Aorta (tissue), 5 donors: ENCODE data around the gene AGBL4. TPM values are rescaled to one million over a fixed set of nuclear protein-coding genes. Genes with fewer than 3 reads are reported as not detected.
"Not testable (repeated sequence)": the region's sequence is repeated elsewhere in the genome, so short reads cannot be mapped to it uniquely, and the experiment has no call there.

ENCODE experiments used
- ATAC-seq: fragments of 200-7000 bp; cut with Tn5 transposase; one replicate; pipeline ENCODE4 v1.9.1; 2022; ENCODE audit warnings: moderate library complexity; ENCODE audit not compliant: low FRiP score
- DNase-seq, 2 donors: peaks; one replicate each; pipeline ENCODE4 v3.0.0-alpha.2; 2020
- H3K27ac ChIP-seq, 2 donors: one replicate each; pipeline ENCODE4 v1.5.1; 2013; ENCODE audit warnings: low read length in 2 of 2, mild to moderate bottlenecking in 2 of 2, moderate library complexity in 2 of 2, control low read depth in 1 of 2, inconsistent platforms in 1 of 2, low read depth in 1 of 2
- H3K27me3 ChIP-seq, 2 donors: one replicate each; pipeline ENCODE4 v1.6.1; 2013; ENCODE audit warnings: control low read depth in 1 of 2, low read length in 1 of 2, mild to moderate bottlenecking in 1 of 2, moderate library complexity in 1 of 2; ENCODE audit not compliant: insufficient read depth in 2 of 2, control insufficient read depth in 1 of 2
- H3K36me3 ChIP-seq, 2 donors: one replicate each; pipeline ENCODE4 v1.6.1; 2013; ENCODE audit warnings: control low read depth in 1 of 2, low read length in 1 of 2, mild to moderate bottlenecking in 1 of 2; ENCODE audit not compliant: insufficient read depth in 2 of 2, control insufficient read depth in 1 of 2
- H3K4me1 ChIP-seq, 2 donors: one replicate each; pipeline ENCODE4 v1.6.1; 2013; ENCODE audit warnings: low read length in 2 of 2, control low read depth in 1 of 2, mild to moderate bottlenecking in 1 of 2, moderate library complexity in 1 of 2; ENCODE audit not compliant: insufficient read depth in 2 of 2, control insufficient read depth in 1 of 2
- H3K4me3 ChIP-seq, 2 donors: one replicate each; pipeline ENCODE4 v1.5.1; 2013; ENCODE audit warnings: low read length in 2 of 2, control low read depth in 1 of 2, mild to moderate bottlenecking in 1 of 2
- H3K9me3 ChIP-seq: one replicate; pipeline ENCODE4 v1.6.1; 2013; ENCODE audit warnings: mild to moderate bottlenecking, low read length; ENCODE audit not compliant: control insufficient read depth
- WGBS, 2 donors: extraction: QIAGEN DNeasy Blood & Tissue Kit; methylation state at CpG; one replicate each; pipeline ENCODE4 v1.1.7; 2013; 5-methylcytosine and 5-hydroxymethylcytosine counted together
- intact Hi-C, 2 donors: fragments of 100-400 bp; cut with DNase I; formaldehyde crosslinking; loops; one replicate each; pipeline versions ENCODE4 v1.14.2 to v1.15.0; 2022
- polyA plus RNA-seq, 2 donors: library from polyadenylated mRNA; stranded (reverse); fragments of 200-250 nt; gene quantifications; one replicate each; pipeline ENCODE4 v1.2.3, GENCODE V29; 2013
- total RNA-seq, 2 donors: library from RNA; stranded (reverse); fragmentation: NEBNext Ultra II Directional; extraction: Animal tissue kit (Norgen Biotek cat#: 25700); gene quantifications; one replicate each; pipeline ENCODE4 v1.2.1, GENCODE V29; 2021
- donor health status: healthy with polysubstance abuse.
- donor health status: Bipolar disorder and iron deficiency.
- donor health status: DM: no; HTN: no; CAD: no.
- donor health status: DM: no; HTN: no; CAD: no.
- donor health status: DM: yes; HTN: yes; CAD: no.

The AGBL4 gene
- total and polyA plus RNA-seq, 4 donors: 0.18 TPM; not detected in 3

DNA sequence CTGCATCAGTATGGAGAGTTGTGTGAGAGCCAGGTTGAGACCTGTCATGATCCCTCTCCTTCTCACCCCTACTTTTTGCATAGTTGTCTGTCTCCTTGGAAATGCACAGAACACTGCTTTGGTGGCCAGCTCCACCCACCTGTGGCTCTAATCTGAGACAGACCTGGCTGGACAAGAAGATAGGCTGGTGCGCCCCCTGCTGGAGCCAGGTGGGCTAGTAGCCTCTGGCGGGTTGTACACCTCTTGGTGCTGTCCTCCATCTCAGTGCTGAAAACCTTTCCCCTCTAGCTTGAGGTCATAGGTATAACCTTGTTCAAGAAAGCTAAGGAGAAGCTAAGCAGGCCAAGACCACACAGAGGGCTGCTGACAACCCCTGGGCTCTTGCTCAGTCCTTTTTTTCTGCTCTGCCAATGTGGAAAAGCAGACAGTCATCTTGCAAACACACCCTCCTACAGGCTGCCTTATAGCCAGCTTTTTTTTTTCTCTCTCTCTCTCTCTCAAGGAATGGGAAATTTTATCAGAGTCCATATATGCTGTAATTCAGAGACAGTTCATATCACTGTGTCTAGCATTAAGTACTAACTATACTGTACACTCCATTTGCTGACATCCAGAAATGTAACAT, 1492.9 kb downstream of the AGBL4 start:
- H3K27ac ChIP-seq: no peak overlapping the region
- 0 to 1% methylated on average over 2 of the region's 2 CpGs for WGBS, 2 donors
- peak in 1 of 2 donors; percentile 51 for DNase-seq
- intact Hi-C loops: no loop called here
- no peaks in the 10 kb centered on the region for H3K9me3 ChIP-seq
- H3K4me1 ChIP-seq: no peaks in the 10 kb centered on the region
- H3K36me3 ChIP-seq: no peaks in the 10 kb centered on the region
- no peak for ATAC-seq
- H3K27me3 ChIP-seq: peaks cover 0 to 3% of the 10 kb centered on the region in 2 donors
- no peak overlapping the region for H3K4me3 ChIP-seq

DNA sequence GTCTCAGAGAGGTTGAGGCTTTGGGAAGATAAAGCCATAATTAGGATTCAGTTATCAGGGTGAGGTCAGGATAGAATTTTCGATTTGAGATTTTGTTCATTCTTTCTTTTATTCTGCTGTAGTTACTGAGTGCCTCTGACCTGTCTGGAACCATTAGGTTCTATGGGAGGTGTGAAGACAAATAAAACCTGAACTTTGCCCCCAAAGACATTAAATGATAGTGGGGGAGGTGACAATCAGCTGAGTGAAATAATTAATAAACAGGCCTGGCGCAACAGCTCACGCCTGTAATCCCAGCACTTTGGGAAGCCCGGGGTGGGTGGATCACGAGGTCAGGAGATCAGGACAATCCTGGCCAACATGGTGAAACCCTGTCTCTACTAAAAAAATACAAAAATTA, 1496.7 kb downstream of the AGBL4 start:
- H3K27me3 ChIP-seq: peaks cover 0 to 3% of the 10 kb centered on the region in 2 donors
- WGBS, 2 donors: 82 to 88% methylated on average over 5 of the region's 5 CpGs
- intact Hi-C loops: no loop called here

DNA sequence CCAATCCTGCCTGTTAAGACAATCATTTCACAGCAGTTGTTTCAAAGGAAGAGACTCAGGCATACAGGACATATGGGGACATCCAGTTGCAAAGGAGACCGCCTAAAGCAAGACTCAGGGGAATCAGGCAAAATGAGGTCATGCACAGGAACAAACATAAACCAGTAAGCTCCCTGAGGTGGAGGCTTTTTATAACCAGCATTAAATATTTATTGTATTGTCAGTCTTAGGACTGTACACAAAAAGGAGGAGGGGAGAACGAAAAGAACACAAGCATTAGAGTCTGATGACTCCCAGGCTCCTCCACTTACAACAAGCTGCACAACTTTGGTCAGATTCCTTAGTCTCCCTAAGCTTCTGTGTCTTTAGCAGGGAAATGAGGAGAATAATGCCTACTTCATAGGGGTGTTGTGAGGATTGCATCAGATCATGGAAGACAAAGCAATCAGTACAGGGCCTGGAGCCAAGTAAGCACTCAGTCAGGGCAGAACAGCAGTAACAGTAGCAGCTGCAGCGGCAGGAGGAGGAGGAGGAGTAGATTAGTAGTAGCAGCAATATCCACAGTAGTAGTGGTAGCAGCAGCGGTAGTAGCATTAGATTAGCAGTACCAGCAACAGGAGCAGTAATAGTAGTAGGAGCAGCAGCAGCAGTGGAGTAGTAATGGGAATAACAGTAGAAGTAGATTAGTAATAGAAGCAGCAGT, 1497.6 kb downstream of the AGBL4 start:
- 76 to 82% methylated on average over 4 of the region's 4 CpGs for WGBS, 2 donors
- Histone ChIP-seq H3K4me1 (no peaks in the 10 kb centered on the region), H3K9me3 (no peaks in the 10 kb centered on the region), H3K36me3 (no peaks in the 10 kb centered on the region), H3K4me3 (no peak overlapping the region), H3K27ac (no peak overlapping the region), H3K27me3 (peaks cover 0 to 3% of the 10 kb centered on the region in 2 donors)
- ATAC-seq: peak; percentile 21
- intact Hi-C loops: no loop called here
- DNase-seq: no peak

More for the DNA sequence above, 1496.7 kb downstream of the AGBL4 start:
- ATAC-seq (no peak), DNase-seq (no peak)
- H3K4me1 ChIP-seq: no peaks in the 10 kb centered on the region
- H3K4me3 ChIP-seq: no peak overlapping the region
- no peaks in the 10 kb centered on the region for H3K9me3 ChIP-seq
- no peaks in the 10 kb centered on the region for H3K36me3 ChIP-seq
- H3K27ac ChIP-seq: no peak overlapping the region

DNA sequence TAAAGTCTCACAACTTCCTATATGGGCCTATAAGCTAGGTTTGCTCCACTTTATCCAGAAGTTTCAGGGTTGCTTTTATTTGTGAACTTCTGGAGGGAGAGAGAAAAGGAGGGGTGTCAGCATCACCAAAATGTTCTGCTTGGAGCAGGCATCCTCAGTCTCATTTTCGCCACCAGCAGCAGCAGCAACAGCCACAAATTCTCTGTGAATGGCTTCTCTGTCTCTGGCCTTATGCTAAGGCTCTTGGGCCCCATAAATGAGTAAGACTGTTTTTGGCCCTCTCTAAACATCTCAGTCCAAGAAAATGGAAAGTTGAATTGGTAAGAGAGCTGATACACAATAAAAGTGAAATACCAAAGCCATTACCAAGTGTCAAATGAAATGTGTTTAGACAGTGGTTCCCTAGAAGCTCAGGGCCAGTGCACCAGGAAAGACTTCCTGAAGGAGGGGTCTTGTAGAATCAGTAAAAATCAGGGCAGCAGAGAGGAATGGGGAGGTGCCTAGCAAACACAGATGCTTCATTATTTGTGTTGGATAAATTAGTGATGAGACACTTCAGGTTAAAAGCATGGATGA, 1498.8 kb downstream of the AGBL4 start:
- DNase-seq (no peak), ATAC-seq (no peak)
- no peak overlapping the region for H3K27ac ChIP-seq
- H3K4me1 ChIP-seq: no peaks in the 10 kb centered on the region
- WGBS, 2 donors: 94 to 96% methylated on average over 1 of the region's 1 CpG
- intact Hi-C loops: no loop called here
- H3K27me3 ChIP-seq: peaks cover 0 to 3% of the 10 kb centered on the region in 2 donors
- no peaks in the 10 kb centered on the region for H3K36me3 ChIP-seq
- H3K4me3 ChIP-seq: no peak overlapping the region
- no peaks in the 10 kb centered on the region for H3K9me3 ChIP-seq

DNA sequence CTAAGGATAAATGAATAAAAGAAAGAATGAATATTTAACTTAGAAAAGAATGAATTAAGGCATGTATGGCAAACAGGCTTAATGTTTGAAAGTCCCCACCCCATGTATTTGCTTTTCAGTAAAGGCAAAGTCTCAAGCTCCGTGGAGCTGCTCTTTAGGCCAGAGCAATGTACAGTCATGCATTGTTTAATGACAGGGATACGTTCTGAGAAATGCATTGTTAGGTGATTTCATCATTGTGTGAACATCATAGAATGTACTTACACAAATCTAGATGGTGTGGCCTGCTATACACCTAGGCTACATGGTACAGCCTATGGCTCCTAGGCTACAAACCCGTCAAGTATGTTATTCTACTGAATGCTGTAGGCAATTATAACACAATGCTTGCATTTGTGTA, 1500.2 kb downstream of the AGBL4 start:
- H3K27ac ChIP-seq: no peak overlapping the region
- H3K9me3 ChIP-seq: no peaks in the 10 kb centered on the region
- DNase-seq: no peak
- no peak for ATAC-seq
- intact Hi-C loops: no loop called here
- WGBS, 2 donors: 89 to 96% methylated on average over 3 of the region's 3 CpGs
- no peaks in the 10 kb centered on the region for H3K4me1 ChIP-seq
- no peaks in the 10 kb centered on the region for H3K27me3 ChIP-seq
- H3K4me3 ChIP-seq: no peak overlapping the region
- no peaks in the 10 kb centered on the region for H3K36me3 ChIP-seq

DNA sequence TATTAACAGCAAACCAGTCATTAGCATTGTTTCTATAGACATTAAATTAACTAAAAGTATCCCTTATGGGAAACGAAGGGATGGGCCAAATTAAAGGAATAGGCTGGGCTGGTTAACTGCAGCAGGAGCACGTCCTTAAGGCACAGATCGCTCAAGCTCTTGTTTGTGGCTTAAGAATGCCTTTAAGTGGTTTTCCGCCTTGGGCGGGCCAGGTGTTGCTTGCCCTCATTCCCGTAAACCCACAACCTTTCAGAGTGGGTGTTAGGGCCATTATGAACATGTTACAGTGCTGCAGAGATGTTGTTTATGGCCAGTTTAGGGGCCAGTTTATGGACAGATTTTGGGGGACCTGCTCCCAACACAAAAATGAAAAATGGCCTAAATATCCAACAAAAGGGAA, 1503.9 kb downstream of the AGBL4 start:
- H3K9me3 ChIP-seq, H3K4me1 ChIP-seq, H3K4me3 ChIP-seq, DNase-seq, H3K27me3 ChIP-seq, ATAC-seq, intact Hi-C loops, H3K36me3 ChIP-seq, H3K27ac ChIP-seq: not testable (repeated sequence)
- WGBS, 2 donors: 95 to 97% methylated on average over 6 of the region's 6 CpGs

DNA sequence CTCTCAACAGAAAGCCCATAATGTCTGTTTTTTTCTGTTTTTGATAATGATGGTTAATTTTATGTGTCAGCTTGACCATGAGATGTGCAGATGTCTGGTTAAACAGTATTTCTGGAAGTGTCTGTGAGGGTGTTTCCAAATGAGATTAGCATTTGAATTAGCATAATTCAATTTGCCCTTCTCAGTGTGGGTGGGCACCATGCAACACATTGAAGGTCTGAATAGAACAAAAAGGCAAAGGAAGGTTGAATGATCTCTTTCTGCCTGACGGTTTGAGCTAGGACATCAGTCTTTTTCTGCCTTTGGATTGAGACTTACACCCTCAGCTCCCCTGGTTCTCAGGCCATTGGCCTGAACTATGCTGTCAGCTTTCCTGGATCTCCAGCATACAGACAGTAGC, 1516.9 kb downstream of the AGBL4 start:
- Histone ChIP-seq H3K27me3 (no peaks in the 10 kb centered on the region), H3K4me3 (no peak overlapping the region), H3K4me1 (no peaks in the 10 kb centered on the region), H3K36me3 (no peaks in the 10 kb centered on the region), H3K27ac (no peak overlapping the region), H3K9me3 (no peaks in the 10 kb centered on the region)
- intact Hi-C loops: no loop called here
- DNase-seq: no peak
- 0 to 29% methylated on average over 1 of the region's 1 CpG for WGBS, 2 donors
- ATAC-seq: no peak

DNA sequence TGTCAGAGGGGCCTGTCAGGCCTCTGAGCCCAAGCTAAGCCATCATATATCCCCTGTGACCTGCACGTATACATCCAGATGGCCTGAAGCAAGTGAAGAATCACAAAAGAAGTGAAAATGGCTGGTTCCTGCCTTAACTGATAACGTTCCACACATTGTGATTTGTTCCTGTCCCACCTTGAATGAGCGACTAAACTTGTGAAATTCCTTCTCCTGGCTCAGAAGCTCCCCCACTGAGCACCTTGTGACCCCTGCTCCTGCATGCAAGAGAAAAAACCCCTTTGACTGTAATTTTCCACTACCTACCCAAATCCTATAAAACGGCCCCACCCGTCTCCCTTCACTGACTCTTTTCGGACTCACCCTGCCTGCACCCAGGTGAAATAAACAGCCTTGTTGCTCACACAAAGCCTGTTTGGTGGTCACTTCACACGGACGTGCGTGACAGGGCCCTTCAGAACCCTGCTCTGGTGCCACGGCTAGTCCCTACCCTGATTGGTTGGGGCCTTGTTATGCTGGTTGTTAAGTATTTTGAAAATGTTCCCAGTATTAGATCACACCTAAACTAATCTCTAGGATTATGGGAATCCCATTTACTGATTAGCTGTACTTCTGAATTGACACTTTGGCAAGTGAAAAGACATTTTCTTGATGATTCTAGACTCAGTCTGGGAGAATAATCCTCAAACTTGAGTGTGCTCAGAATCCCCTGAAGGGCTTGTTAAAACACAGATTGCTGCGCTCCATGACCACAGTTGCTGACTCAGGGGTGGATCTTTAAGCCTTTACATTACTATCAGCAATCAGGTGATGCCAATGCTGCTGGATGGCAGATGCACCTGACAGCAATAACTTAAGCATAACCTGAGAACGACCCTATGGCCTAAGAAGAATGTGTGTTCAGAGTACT, 1523.0 kb downstream of the AGBL4 start:
- Histone ChIP-seq H3K27me3 (no peaks in the 10 kb centered on the region), H3K27ac (no peak overlapping the region), H3K4me3 (no peak overlapping the region), H3K4me1 (no peaks in the 10 kb centered on the region), H3K9me3 (no peaks in the 10 kb centered on the region), H3K36me3 (no peaks in the 10 kb centered on the region)
- no peak for ATAC-seq
- DNase-seq: no peak
- intact Hi-C loops: no loop called here
- 69 to 84% methylated on average over 12 of the region's 12 CpGs for WGBS, 2 donors
